ENCODE measurements around the gene LIPI. TPM values are rescaled to one million over a fixed set of nuclear protein-coding genes. Genes with fewer than 3 reads are reported as not detected.

LIPI gene
- total and polyA plus RNA-seq, 10 of the 15 experiments (the other 5 are each of a cell fraction or from before 2014, with no cell fraction given) = 0.05 to 0.32 (median 0.10) TPM; not detected in 5

GRCh38 chr21:14245711-14246110 lies 35.0 kb upstream of the LIPI start:
- BruUV-seq (replicated peaks) = no TSS peak
- Histone ChIP-seq H3K4me1 (ENCODE audit: control insufficient read depth, insufficient read depth, low read length) (no peaks in the 10 kb centered on the region), H3K27ac (ENCODE audit: control insufficient read depth, insufficient read depth) (no peak overlapping the region), H3K27me3 (replicated peaks in 1 of 2; ENCODE audit: control insufficient read depth in 2 of 2, insufficient read depth in 2 of 2, low read length in 1 of 2) (no peaks in the 10 kb centered on the region), H3K4me2 (ENCODE audit: control insufficient read depth, insufficient read depth) (no peak overlapping the region), H3K36me3 (ENCODE audit: control insufficient read depth in 2 of 2, insufficient read depth in 2 of 2, low read length in 1 of 2) (no peaks in the 10 kb centered on the region), H3K4me3 (no peak overlapping the region), H3K9me3 (replicated peaks; ENCODE audit: control insufficient read depth, insufficient read depth, low read length) (no peaks in the 10 kb centered on the region), H4K20me1 (ENCODE audit: control insufficient read depth, insufficient read depth) (no peaks in the 10 kb centered on the region), H2AFZ (ENCODE audit: control insufficient read depth, low read depth, low read length) (no peak overlapping the region), H3K79me2 (ENCODE audit: control insufficient read depth, insufficient read depth, low read length) (no peaks in the 10 kb centered on the region), H3K9ac (ENCODE audit: control insufficient read depth, insufficient read depth, low read length) (no peak overlapping the region)
- in situ Hi-C loops (cut with MboI) (no loop called here), intact Hi-C loops (cut with micrococcal nuclease; ENCODE audit: unreplicated experiment) (no loop called here)
- no peak for DNase-seq (ENCODE audit: low read depth, low spot score)
- RAD21 ChIA-PET (ENCODE audit: unreplicated experiment) = no interaction called here
- no peak for ATAC-seq
- POLR2A ChIA-PET = no interaction called here
- CTCF ChIA-PET = interaction anchor here (1.1 to 1.4 kb wide), 2 partner anchors 8 to 12 kb away, joined by 3 to 4 read pairs; no protein-coding TSS in a partner anchor
- SMC1A ChIA-PET (ENCODE audit: uncharacterized antibody, unreplicated experiment) = no interaction called here
- no peak for FAIRE-seq
- TF ChIP-seq SMC3 (IDR thresholded peaks at IDR 0.05; ENCODE audit: borderline replicate concordance, low read length) (no peak), BCL3 (IDR thresholded peaks at IDR 0.05; ENCODE audit: borderline replicate concordance, insufficient read depth, low read depth, low read length, poor library complexity, severe bottlenecking) (no peak), TCF12 (IDR thresholded peaks at IDR 0.05; ENCODE audit: low read depth, low read length) (no peak), ZBTB40 (IDR thresholded peaks at IDR 0.05; ENCODE audit: borderline replicate concordance) (no peak), SUZ12 (IDR thresholded peaks at IDR 0.05; ENCODE audit: unreplicated experiment) (no peak), MYB (IDR thresholded peaks at IDR 0.05; ENCODE audit: borderline replicate concordance, low read depth, low read length) (no peak), MEF2A (IDR thresholded peaks at IDR 0.05; ENCODE audit: insufficient read depth, low read depth, low read length) (no peak), USF1 (IDR thresholded peaks at IDR 0.05; ENCODE audit: borderline replicate concordance, extremely low read length, insufficient read depth, low read depth, low read length) (no peak), FOXK2 (IDR thresholded peaks at IDR 0.05) (no peak), RAD51 (IDR thresholded peaks at IDR 0.05) (no peak), NRF1 (conservative IDR thresholded peaks at IDR 0.05; ENCODE audit: low read depth, low read length) (no peak), ZNF217 (IDR thresholded peaks at IDR 0.05) (no peak), EZH2 (IDR thresholded peaks at IDR 0.05; ENCODE audit: borderline replicate concordance, control insufficient read depth, low read depth, low read length) (no peak), ZBED1 (IDR thresholded peaks at IDR 0.05; ENCODE audit: borderline replicate concordance) (no peak), HCFC1 (IDR thresholded peaks at IDR 0.05; ENCODE audit: low read length) (no peak), YBX1 (IDR thresholded peaks at IDR 0.05) (no peak), ETV6 (conservative IDR thresholded peaks at IDR 0.05 in 1 of 2, IDR thresholded peaks at IDR 0.05 in 1 of 2; ENCODE audit: borderline replicate concordance in 1 of 2, low read depth in 1 of 2) (no peak)
- TF ChIP-seq, protein P1, sequence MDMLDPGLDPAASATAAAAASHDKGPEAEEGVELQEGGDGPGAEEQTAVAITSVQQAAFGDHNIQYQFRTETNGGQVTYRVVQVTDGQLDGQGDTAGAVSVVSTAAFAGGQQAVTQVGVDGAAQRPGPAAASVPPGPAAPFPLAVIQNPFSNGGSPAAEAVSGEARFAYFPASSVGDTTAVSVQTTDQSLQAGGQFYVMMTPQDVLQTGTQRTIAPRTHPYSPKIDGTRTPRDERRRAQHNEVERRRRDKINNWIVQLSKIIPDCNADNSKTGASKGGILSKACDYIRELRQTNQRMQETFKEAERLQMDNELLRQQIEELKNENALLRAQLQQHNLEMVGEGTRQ (IDR thresholded peaks at IDR 0.05; ENCODE audit: borderline replicate concordance, low read depth, low read length) = no peak
